ENCODE results near the gene RFX4. TPM values are rescaled to one million over a fixed set of nuclear protein-coding genes. Genes with fewer than 3 reads are reported as not detected.

Gene RFX4
- total RNA-seq, 1 experiment from 2014 or later = not detected

DNA sequence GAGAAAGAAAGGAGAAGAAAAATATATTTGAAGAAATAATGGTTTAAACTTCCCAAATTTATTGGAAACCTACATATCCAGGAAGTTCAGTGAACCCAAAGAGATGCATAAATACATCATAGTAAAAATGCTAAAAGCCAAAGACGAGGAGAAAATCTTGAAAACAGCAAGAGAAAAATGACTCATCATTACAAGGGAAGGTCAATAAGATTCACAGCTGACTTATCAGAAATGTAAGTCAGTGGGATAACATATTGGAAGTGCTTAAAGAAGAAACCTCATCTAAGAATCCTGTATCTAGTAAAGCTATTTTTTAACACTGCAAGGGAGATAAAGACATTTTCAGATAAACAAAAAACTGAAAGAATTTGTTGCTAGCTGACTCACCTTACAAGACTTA lies 211.6 kb downstream of the RFX4 start:
- ChIA-PET POLR2A (no interaction called here), CTCF (no interaction called here)
- TF ChIP-seq POLR2AphosphoS5 (IDR thresholded peaks at IDR 0.05; ENCODE audit: low read depth, low read length) (no peak), CTCF (IDR thresholded peaks at IDR 0.05) (no peak)
- Histone ChIP-seq H3K4me1 (ENCODE audit: control insufficient read depth, insufficient read depth, low read length) (no peaks in the 10 kb centered on the region), H3K27ac (ENCODE audit: low read length) (no peak overlapping the region), H3K4me3 (ENCODE audit: low read depth in 2 of 2, low read length in 2 of 2) (no peak overlapping the region), H3K27me3 (ENCODE audit: control insufficient read depth, insufficient read depth, low read length) (no peaks in the 10 kb centered on the region), H3K9me3 (ENCODE audit: control insufficient read depth, insufficient read depth, low read depth, low read length) (no peaks in the 10 kb centered on the region), H3K36me3 (ENCODE audit: control insufficient read depth, insufficient read depth, low read length) (peaks cover 3% of the 10 kb centered on the region; the same call in 1 of the 2 replicates)
- intact Hi-C loops (cut with micrococcal nuclease; ENCODE audit: unreplicated experiment) = no loop called here
- no TSS peak for BruUV-seq (replicated peaks)
- ATAC-seq (no peak), DNase-seq (ENCODE audit: low read depth, low spot score) (no peak)
- in situ Hi-C loops (cut with HindIII; ENCODE audit: low pct_unique_long_range_greater_than_20kb, low sequenced_read_pairs) = no loop called here

DNA sequence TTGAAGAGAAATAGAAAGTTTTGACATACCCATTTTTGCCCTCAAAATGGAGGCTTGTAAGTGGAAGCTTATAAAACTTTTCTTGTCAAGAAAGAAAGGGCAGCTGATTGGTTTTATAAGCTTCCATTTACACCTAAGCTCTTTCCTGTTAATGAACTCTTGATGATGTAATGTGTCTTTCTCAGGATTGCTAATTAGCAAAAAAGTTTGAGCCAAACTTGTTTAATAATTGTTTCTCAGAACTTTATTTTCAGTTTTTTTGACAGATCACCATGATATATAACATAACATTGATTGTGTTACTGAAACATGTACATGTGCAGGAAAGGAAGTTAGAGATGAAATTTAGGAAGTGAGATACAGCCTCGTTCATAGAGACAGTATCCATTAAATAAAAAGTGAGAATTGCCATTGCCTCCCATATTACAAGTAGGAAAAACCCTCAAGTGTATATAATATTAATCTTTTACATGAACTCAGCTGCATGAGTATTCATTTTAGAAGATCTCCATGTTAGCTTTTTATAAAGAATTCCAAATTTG lies 218.4 kb downstream of the RFX4 start:
- no peak for ATAC-seq
- H3K9me3 ChIP-seq (ENCODE audit: control insufficient read depth, insufficient read depth, low read depth, low read length) = no peaks in the 10 kb centered on the region
- intact Hi-C loops (cut with micrococcal nuclease; ENCODE audit: unreplicated experiment) = no loop called here
- CTCF ChIA-PET = interaction anchor here (0.6 kb wide), 1 partner anchor 11 kb away, joined by 3 read pairs; no protein-coding TSS in a partner anchor
- no peaks in the 10 kb centered on the region for H3K36me3 ChIP-seq (ENCODE audit: control insufficient read depth, insufficient read depth, low read length)
- BruUV-seq (replicated peaks) = no TSS peak
- DNase-seq (ENCODE audit: low read depth, low spot score) = no peak
- H3K4me1 ChIP-seq (ENCODE audit: control insufficient read depth, insufficient read depth, low read length) = no peaks in the 10 kb centered on the region
- H3K27me3 ChIP-seq (ENCODE audit: control insufficient read depth, insufficient read depth, low read length) = no peaks in the 10 kb centered on the region
- POLR2A ChIA-PET = no interaction called here
- TF ChIP-seq POLR2AphosphoS5 (IDR thresholded peaks at IDR 0.05; ENCODE audit: low read depth, low read length) = no peak
- TF ChIP-seq SIN3A (IDR thresholded peaks at IDR 0.05; ENCODE audit: borderline replicate concordance, insufficient read depth, low read depth, low read length) = no peak
- TF ChIP-seq CTCF (IDR thresholded peaks at IDR 0.05) = no peak
- TF ChIP-seq REST (IDR thresholded peaks at IDR 0.05; ENCODE audit: insufficient read depth in 1 of 2, low read depth in 2 of 2, low read length in 1 of 2) = no peak
- no peak for TF ChIP-seq TCF7L2 (IDR thresholded peaks at IDR 0.05; ENCODE audit: low read depth, low read length)
- no peak overlapping the region for H3K4me3 ChIP-seq (ENCODE audit: low read depth in 2 of 2, low read length in 2 of 2)
- in situ Hi-C loops (cut with HindIII; ENCODE audit: low pct_unique_long_range_greater_than_20kb, low sequenced_read_pairs) = no loop called here
- H3K27ac ChIP-seq (ENCODE audit: low read length) = no peak overlapping the region

Measured in Panc1 (cell line).